WTC11 (cell line): ENCODE data around the gene RND2. TPM values are rescaled to one million over a fixed set of nuclear protein-coding genes. Genes with fewer than 3 reads are reported as not detected.

Source experiments
- ATAC-seq: fragments of 200-7000 bp; cut with Tn5 transposase; 2 replicates; pipeline ENCODE4 v1.10.0; 2021; ENCODE audit warnings: mild to moderate bottlenecking, moderate library complexity
- CTCF ChIA-PET: fragments of 300-600 bp; sonication (Branson Sonifier 250); formaldehyde crosslinking; loops from one replicate; lab custom pipeline; 2021; ENCODE audit warnings: antibody characterized with exemption; lab: Charles Lee
- POLR2A ChIA-PET: fragments of 350-600 bp; sonication (Branson Sonifier 250); formaldehyde crosslinking; loops from one replicate; lab custom pipeline; 2021; ENCODE audit warnings: antibody characterized with exemption; lab: Charles Lee
- DNase-seq: peaks from one replicate; pipeline ENCODE4 v3.0.0; 2021; ENCODE audit warnings: low spot score
- H3K27ac Mint-ChIP-seq: 2 replicates; pipeline ENCODE4 v1.8.0; 2021; ENCODE audit warnings: mixed read lengths
- H3K27me3 Mint-ChIP-seq: 2 replicates; pipeline ENCODE4 v1.8.0; 2021; ENCODE audit warnings: low read depth, mild to moderate bottlenecking, moderate library complexity, mixed read lengths
- H3K36me3 Mint-ChIP-seq: 2 replicates; pipeline ENCODE4 v1.8.0; 2021; ENCODE audit warnings: mixed read lengths
- H3K4me1 Mint-ChIP-seq: 2 replicates; pipeline ENCODE4 v1.8.0; 2022; ENCODE audit warnings: mixed read lengths
- H3K4me3 Mint-ChIP-seq: 2 replicates; pipeline ENCODE4 v1.8.0; 2021; ENCODE audit warnings: mild to moderate bottlenecking, moderate library complexity, mixed read lengths
- H3K9me3 Mint-ChIP-seq: 2 replicates; pipeline ENCODE4 v1.8.0; 2021; ENCODE audit warnings: mixed read lengths
- ATF6 ChIP-seq: sonication (generic); formaldehyde crosslinking; IDR thresholded peaks from 2 replicates; pipeline ENCODE4 v1.8.1; 2023; ENCODE audit warnings: mild to moderate bottlenecking, missing genetic modification reagents
- ELF4 ChIP-seq: sonication (generic); formaldehyde crosslinking; IDR thresholded peaks from 2 replicates; pipeline ENCODE4 v1.8.1; 2022; ENCODE audit warnings: low read depth, mild to moderate bottlenecking, moderate library complexity, missing genetic modification reagents
- EMX1 ChIP-seq: fragments of 250-450 bp; sonication (Bioruptor Pico); IDR thresholded peaks from 2 replicates; pipeline ENCODE4 v1.8.0; 2021; ENCODE audit warnings: mild to moderate bottlenecking
- FOXJ3 ChIP-seq: sonication (generic); formaldehyde crosslinking; IDR thresholded peaks from 2 replicates; pipeline ENCODE4 v1.9.0; 2021; ENCODE audit warnings: missing genetic modification reagents, mild to moderate bottlenecking, borderline replicate concordance
- FOXP1 ChIP-seq: sonication (generic); formaldehyde crosslinking; IDR thresholded peaks from 2 replicates; pipeline ENCODE4 v1.8.0; 2022; ENCODE audit warnings: missing genetic modification reagents, mild to moderate bottlenecking, moderate library complexity, borderline replicate concordance
- GABPB1 ChIP-seq: sonication (generic); formaldehyde crosslinking; IDR thresholded peaks from 2 replicates; pipeline ENCODE4 v1.8.1; 2023; ENCODE audit warnings: mild to moderate bottlenecking, missing genetic modification reagents
- IRF2 ChIP-seq: sonication (generic); formaldehyde crosslinking; IDR thresholded peaks from 2 replicates; pipeline ENCODE4 v1.8.0; 2022; ENCODE audit warnings: low read depth, missing genetic modification reagents, borderline replicate concordance
- PRDM15 ChIP-seq: sonication (generic); formaldehyde crosslinking; IDR thresholded peaks from 2 replicates; pipeline ENCODE4 v1.8.0; 2022; ENCODE audit warnings: missing genetic modification reagents
- RELA ChIP-seq: sonication (generic); formaldehyde crosslinking; IDR thresholded peaks from 2 replicates; pipeline ENCODE4 v1.8.1; 2022; ENCODE audit warnings: missing genetic modification reagents, mild to moderate bottlenecking, borderline replicate concordance
- RORB ChIP-seq: fragments of 250-450 bp; sonication (Bioruptor Pico); IDR thresholded peaks from 2 replicates; pipeline ENCODE4 v1.9.0; 2021; ENCODE audit warnings: mild to moderate bottlenecking
- USF2 ChIP-seq: sonication (generic); formaldehyde crosslinking; IDR thresholded peaks from 2 replicates; pipeline ENCODE4 v1.8.1; 2023; ENCODE audit warnings: mild to moderate bottlenecking, missing genetic modification reagents, moderate library complexity
- ZNF263 ChIP-seq: sonication (generic); formaldehyde crosslinking; IDR thresholded peaks from 2 replicates; pipeline ENCODE4 v1.8.1; 2022; ENCODE audit warnings: low read depth, mild to moderate bottlenecking, moderate library complexity, missing genetic modification reagents
- total RNA-seq: library from RNA; stranded (reverse); gene quantifications from 3 replicates; pipeline ENCODE4 v1.2.3, GENCODE V29; 2021
- TF ChIP-seq, protein P1 (sequence below): sonication (generic); formaldehyde crosslinking; IDR thresholded peaks from 2 replicates; pipeline ENCODE4 v1.8.1; 2022; ENCODE audit warnings: missing genetic modification reagents, borderline replicate concordance

Gene RND2
- total RNA-seq, 1 experiment from 2014 or later: 50.2 TPM

DNA sequence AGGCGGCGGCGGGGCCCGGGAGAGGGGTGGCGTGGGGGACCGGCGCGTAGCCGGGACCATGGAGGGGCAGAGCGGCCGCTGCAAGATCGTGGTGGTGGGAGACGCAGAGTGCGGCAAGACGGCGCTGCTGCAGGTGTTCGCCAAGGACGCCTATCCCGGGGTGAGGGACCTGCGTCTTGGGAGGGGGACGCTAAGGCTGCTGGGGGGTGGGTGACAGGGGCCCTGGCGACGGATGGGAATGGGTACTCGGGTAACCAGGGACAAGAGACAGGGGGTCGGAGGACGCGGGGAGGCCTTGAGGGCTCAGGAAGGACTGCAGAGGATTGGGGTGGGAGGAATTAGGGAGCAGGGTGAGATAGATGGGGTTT is 243 bp downstream of the RND2 start:
- DNase-seq: no peak
- peaks cover 3% of the 10 kb centered on the region; the same call in 1 of the 2 replicates for H3K27me3 Mint-ChIP-seq

DNA sequence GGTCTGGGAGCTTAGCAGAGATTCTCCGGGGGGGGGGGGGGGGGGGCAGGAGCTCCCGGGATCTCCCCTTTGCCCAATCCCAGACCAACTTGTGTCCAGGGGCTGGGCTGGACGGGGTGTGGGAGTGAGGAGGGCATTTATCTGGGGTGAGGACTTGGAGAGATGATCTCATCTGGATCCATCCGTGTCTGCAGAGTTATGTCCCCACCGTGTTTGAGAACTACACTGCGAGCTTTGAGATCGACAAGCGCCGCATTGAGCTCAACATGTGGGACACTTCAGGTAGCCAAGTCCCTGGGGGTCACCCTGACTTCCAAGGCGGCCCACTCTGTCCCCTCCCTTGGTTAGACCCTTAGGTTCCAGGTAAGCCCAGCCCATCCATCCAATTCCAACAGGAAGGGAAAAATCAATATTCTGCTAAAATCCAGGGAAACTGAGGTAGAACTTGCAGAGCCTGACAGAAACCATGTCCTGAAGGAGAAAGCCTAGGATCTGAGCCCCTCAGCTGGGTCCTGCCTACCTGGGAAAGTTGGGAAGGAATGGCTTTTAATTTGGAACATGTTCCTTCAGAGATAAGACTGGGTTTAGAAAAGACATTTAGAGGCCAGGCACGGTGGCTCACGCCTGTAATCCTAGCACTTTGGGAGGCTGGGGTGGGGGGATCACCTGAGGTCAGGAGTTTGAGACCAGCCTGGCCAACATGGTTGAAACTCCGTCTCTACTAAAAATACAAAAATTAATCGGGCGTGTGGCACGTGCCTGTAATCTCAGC is 921 bp downstream of the RND2 start:
- Mint-ChIP-seq H3K27ac (no peak overlapping the region), H3K4me3 (peak overlapping the region; percentile 85), H3K9me3 (no peaks in the 10 kb centered on the region), H3K4me1 (peaks cover 41% of the 10 kb centered on the region), H3K36me3 (peaks cover 9% of the 10 kb centered on the region), H3K27me3 (peaks cover 3% of the 10 kb centered on the region; the same call in 1 of the 2 replicates)
- ATAC-seq: no peak
- ChIA-PET CTCF (interaction anchor here (0.6 to 3.0 kb wide), 3 partner anchors 15 to 508 kb away, joined by 3 to 45 read pairs (median 3); no protein-coding TSS in a partner anchor), POLR2A (interaction anchor here (0.6 to 0.9 kb wide), 2 partner anchors 12 to 289 kb away, joined by 3 read pairs; no protein-coding TSS in a partner anchor)
- TF ChIP-seq RORB (CRISPR knock-in tag) (no peak), FOXJ3 (CRISPR knock-in tag) (no peak), FOXP1 (CRISPR knock-in tag) (no peak), USF2 (CRISPR knock-in tag) (no peak), EMX1 (CRISPR knock-in tag) (no peak), ATF6 (no peak), PRDM15 (CRISPR knock-in tag) (no peak), RELA (no peak), ELF4 (CRISPR knock-in tag) (no peak), GABPB1 (CRISPR knock-in tag) (no peak), ZNF263 (no peak)
- no peak for DNase-seq

More for the DNA sequence above, 243 bp downstream of the RND2 start:
- ChIA-PET POLR2A (interaction anchor here (0.8 to 0.9 kb wide), 2 partner anchors 11 to 291 kb away, joined by 3 read pairs; no protein-coding TSS in a partner anchor), CTCF (interaction anchor here (1.6 to 3.0 kb wide), 4 partner anchors 16 to 187 kb away, joined by 9 to 45 read pairs (median 20); partner anchors contain the start of genes RPL27 and TMEM106A)
- H3K27ac Mint-ChIP-seq: no peak overlapping the region
- H3K4me3 Mint-ChIP-seq: peak overlapping the region; percentile 85
- no peaks in the 10 kb centered on the region for H3K9me3 Mint-ChIP-seq
- H3K4me1 Mint-ChIP-seq: peaks cover 44% of the 10 kb centered on the region
- 0 out of 2 replicates have a peak, but pooled peaks have one; percentile 57 for TF ChIP-seq IRF2 (CRISPR knock-in tag)
- TF ChIP-seq, protein P1, sequence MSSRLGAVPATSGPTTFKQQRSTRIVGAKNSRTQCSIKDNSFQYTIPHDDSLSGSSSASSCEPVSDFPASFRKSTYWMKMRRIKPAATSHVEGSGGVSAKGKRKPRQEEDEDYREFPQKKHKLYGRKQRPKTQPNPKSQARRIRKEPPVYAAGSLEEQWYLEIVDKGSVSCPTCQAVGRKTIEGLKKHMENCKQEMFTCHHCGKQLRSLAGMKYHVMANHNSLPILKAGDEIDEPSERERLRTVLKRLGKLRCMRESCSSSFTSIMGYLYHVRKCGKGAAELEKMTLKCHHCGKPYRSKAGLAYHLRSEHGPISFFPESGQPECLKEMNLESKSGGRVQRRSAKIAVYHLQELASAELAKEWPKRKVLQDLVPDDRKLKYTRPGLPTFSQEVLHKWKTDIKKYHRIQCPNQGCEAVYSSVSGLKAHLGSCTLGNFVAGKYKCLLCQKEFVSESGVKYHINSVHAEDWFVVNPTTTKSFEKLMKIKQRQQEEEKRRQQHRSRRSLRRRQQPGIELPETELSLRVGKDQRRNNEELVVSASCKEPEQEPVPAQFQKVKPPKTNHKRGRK (CRISPR knock-in tag): no peak
- peak; percentile 2 for ATAC-seq
- H3K36me3 Mint-ChIP-seq: peaks cover 9% of the 10 kb centered on the region
